CD4-positive, alpha-beta T cell treated with Interleukin-15 for 4 hours (primary cell): Measurements from ENCODE around the gene SEC62.

ENCODE experiments used
- DNase-seq: peaks from one replicate; pipeline ENCODE4 v3.0.0-alpha.2; 2020; ENCODE audit warnings: low spot score

The SEC62 gene

GRCh38 chr3:169966428-169966950, at the start of gene SEC62:
TSS of gene SEC62 (plus strand) at chr3:169966807. CDS start at chr3:169966823, 16 bp downstream.
- DNase-seq = peak; percentile 94

GRCh38 chr3:169923189-169923588, 43.4 kb upstream of the SEC62 start:
- no peak for DNase-seq

- DNase-seq = no peak
Observed at GRCh38 chr3:169923831-169924230, 42.8 kb upstream of the SEC62 start.

GRCh38 chr3:169929830-169930519, 36.6 kb upstream of the SEC62 start:
- no peak for DNase-seq

GRCh38 chr3:169930843-169931242, 35.8 kb upstream of the SEC62 start:
- no peak for DNase-seq

- DNase-seq = no peak
Observed at GRCh38 chr3:169931747-169932520, 34.7 kb upstream of the SEC62 start.

GRCh38 chr3:169939320-169939719, 27.3 kb upstream of the SEC62 start:
- DNase-seq = no peak

GRCh38 chr3:169939751-169940150, 26.9 kb upstream of the SEC62 start:
- DNase-seq = no peak

GRCh38 chr3:169940470-169941181, 26.0 kb upstream of the SEC62 start:
- no peak for DNase-seq

GRCh38 chr3:169945313-169945712, 21.3 kb upstream of the SEC62 start:
- no peak for DNase-seq

GRCh38 chr3:169946336-169946735, 20.3 kb upstream of the SEC62 start:
- no peak for DNase-seq

GRCh38 chr3:169948559-169949448, 17.8 kb upstream of the SEC62 start:
- no peak for DNase-seq

GRCh38 chr3:169952045-169952444, 14.6 kb upstream of the SEC62 start:
- DNase-seq = no peak

GRCh38 chr3:169953462-169954141, 13.0 kb upstream of the SEC62 start:
- no peak for DNase-seq

- no peak for DNase-seq
Observed at GRCh38 chr3:169954142-169954756, 12.4 kb upstream of the SEC62 start.

- no peak for DNase-seq
Observed at GRCh38 chr3:169955406-169955805, 11.2 kb upstream of the SEC62 start.

GRCh38 chr3:169964176-169964575, 2.4 kb upstream of the SEC62 start:
- DNase-seq = no peak

GRCh38 chr3:169965562-169966427, 812 bp upstream of the SEC62 start:
- no peak for DNase-seq
